NCI-H2107 treated with DMSO at 0.1 percent for 48 hours (cell line): ENCODE results near the gene HS3ST3B1.

Experiments used
- DNase-seq: peaks from one replicate; lab custom pipeline; 2025; ENCODE audit not compliant: unreplicated experiment; lab: John Stamatoyannopoulos, UW

HS3ST3B1 gene

DNA sequence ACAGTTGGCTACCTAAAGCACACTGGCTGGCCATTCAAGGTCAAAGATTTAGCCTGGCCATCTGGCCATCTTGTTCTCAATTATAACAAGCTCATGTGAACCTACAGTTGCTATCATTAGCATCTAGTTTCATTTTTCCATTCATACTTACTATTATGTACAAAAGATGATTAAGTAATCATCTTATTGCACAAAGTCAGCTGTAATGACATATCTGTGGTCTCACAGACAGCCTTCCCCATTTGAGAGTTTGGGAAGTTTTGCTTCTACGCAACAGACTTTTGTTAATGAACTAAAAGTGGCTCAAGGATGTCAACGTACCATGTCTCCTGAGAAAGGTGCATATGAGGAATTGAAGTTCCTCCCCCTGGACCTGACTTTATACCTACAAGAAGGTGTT is 51.3 kb downstream of the HS3ST3B1 start:
- no peak for DNase-seq

- no peak for DNase-seq
Measured at GRCh38 chr17:14353861-14354474, 53.1 kb downstream of the HS3ST3B1 start.

DNA sequence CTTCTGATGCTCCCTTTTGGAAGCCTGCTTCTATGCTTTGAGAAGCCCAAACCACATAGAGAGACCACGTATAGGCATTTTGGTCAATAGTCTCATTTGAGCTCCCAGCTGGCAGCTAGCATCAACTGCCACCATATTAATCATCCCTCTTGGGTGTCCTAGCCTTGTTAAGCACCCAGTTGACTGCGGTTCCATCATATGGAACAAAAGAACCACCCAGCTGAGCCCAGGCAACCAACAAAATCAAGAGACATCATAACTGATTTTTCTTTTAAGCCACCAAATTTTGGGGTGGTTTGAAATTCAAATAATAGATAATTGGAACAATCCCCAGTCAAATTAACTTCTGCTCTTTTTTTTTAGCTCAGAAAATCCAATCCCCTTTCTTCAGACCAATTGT is 53.9 kb downstream of the HS3ST3B1 start:
- DNase-seq, result no peak

GRCh38 chr17:14355556-14355955 is 54.7 kb downstream of the HS3ST3B1 start:
- no peak for DNase-seq

GRCh38 chr17:14359163-14360020 is 58.5 kb downstream of the HS3ST3B1 start:
- DNase-seq, result no peak

DNA sequence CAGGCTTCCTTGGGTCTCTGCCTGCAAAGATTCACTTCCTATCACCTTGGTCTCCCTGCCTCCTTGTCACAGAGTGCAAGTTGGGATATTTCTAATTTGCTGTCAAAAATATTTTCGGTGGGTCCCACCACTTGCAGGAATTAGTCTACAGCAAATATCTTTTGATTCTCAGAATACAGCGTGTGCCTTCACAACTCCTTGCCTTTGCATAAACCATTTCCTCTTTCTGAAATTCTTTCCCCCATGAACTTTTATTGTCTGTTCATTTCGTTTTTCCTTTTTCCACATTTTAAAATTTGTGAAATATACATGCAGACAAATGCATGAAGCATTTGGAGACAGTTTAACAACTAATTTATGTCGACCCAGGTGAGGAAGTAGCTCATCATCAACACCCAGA is 60.0 kb downstream of the HS3ST3B1 start:
- no peak for DNase-seq

DNA sequence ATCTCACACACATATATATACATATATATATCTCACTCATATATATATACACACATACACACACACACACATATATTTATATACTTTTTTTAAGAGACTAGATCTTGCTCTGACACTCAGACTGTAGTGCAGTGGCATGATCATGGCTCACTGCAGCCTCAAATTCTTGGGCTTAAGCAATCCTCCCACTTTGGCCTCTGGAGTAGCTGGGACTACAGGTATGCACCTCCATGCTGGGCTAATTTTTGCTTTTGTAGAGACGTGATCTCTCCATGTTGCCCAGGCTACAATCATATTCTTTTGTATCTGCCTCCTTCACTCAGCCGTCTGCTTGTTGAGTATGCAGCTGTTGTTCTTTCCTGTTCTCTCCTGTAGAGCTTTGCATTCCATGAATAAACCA is 60.6 kb downstream of the HS3ST3B1 start:
- no peak for DNase-seq

GRCh38 chr17:14361945-14362508 is 61.1 kb downstream of the HS3ST3B1 start:
- no peak for DNase-seq

DNA sequence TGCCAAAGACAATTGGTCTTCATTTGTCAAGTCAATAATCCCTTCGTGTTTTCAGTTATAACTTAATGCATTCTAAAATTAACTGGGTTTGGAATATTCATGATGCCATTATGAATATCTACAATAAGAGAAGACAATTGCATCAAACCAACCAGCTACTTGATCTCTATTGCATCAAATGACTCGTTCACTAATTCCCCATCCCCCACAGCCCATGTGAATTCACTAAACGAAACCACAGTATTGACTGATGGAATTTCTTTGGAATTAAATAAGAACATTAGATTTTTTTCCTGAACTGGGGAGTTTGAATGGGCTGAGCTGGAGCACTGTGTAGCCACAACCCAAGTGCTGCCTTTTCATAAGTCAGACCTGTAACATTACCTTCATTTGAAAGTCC is 65.3 kb downstream of the HS3ST3B1 start:
- DNase-seq, result no peak

GRCh38 chr17:14372461-14372860 is 71.6 kb downstream of the HS3ST3B1 start:
- DNase-seq, result no peak

- DNase-seq, result no peak
Measured at GRCh38 chr17:14372905-14373613, 72.2 kb downstream of the HS3ST3B1 start.

GRCh38 chr17:14373614-14374259 is 72.9 kb downstream of the HS3ST3B1 start:
- no peak for DNase-seq

DNA sequence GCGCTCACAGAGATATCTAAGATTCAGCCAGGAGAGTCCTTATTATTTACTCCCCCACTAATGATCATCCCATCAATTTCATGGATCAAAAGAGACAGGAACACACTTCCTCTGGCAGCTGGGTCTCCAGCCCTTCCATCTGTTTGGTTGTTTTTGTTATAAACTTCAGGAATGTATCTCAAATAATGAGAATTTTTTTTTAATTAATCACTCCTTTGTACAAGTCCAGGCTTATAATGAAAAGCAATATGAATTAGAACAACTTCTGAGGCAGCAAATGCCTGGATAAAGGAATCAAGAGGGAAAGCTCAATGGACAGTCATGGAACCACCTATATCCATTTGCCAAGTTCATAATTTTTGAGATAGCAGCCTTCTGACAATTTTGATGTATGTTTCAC is 73.4 kb downstream of the HS3ST3B1 start:
- no peak for DNase-seq

DNA sequence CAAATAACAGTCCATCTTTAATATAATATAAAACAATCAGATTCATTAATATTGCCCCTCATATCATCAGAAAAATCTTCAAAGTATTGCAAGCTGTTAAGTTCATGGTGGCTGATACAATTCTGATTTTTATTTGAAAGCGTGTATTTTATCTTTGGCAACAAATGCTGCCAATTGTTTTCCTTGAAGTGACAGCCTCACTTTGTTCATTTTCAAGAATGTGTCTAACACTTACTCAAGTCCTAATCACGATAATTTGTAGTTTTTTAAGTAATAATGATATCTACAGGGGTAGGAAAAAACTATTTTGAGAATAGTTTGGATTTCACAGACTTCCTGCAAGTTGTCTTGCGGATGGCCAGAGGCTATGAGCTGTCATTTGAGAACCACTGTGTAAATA is 75.8 kb downstream of the HS3ST3B1 start:
- DNase-seq, result no peak

GRCh38 chr17:14381606-14382005 is 80.7 kb downstream of the HS3ST3B1 start:
- DNase-seq, result no peak

- DNase-seq, result no peak
Measured at GRCh38 chr17:14387036-14387435, 86.2 kb downstream of the HS3ST3B1 start.

DNA sequence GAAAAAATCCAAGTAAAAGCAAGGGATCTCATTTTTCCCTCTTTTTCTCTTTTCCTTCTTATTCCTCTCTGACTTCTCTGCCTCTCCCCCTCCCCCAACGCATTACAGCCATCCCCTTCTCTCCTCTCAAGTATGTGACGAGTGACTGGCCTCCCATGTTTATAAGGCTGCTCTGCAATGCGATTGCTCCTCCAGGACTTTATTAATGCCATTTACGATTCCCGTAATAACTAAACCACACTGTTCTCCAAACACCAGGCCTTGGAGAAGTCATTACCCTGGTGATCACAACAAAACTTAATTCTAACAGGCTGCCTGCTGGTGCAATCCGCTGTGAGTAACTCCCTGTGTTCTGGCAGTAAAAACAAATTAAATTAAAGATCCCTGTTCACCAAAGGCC is 88.8 kb downstream of the HS3ST3B1 start:
- DNase-seq, result no peak

GRCh38 chr17:14393723-14394122 is 92.8 kb downstream of the HS3ST3B1 start:
- no peak for DNase-seq

DNA sequence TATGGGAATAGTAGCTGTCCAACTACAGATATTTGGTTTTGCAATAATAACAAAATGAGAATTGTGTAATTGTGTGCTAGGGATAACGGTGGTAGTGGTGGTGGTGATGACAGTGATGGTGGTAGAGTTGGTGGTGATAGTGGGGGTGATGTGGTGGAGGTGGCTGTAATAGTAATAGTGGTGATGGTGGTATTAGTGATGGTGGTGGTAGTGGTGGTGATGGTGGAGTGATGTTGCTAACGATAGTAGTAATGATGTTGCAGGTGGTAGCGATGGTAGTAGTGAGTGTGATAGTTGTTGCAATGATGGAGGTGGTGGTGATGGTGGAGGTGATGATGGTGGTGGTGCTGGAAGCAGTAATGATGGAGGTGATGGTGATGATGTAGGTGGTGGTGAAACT is 94.4 kb downstream of the HS3ST3B1 start:
- DNase-seq, result no peak

GRCh38 chr17:14396547-14396946 is 95.7 kb downstream of the HS3ST3B1 start:
- no peak for DNase-seq

DNA sequence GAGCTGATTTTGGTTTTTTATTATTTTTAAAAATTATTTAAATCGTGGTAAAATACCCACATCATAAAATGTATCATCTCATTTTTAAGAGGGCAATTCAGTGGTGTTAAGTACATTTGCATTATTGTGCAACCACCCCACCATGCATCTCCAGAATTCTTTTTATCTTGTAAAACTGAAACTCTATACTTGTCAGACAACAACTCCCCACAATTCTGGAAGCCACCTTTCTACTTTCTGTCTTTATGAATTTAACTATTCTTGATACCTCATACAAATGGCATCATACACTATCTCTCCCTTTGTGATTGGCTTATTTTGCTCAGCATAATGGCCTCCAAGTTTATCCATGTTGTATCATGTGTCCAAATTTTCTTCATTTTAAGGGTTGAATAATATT is 97.9 kb downstream of the HS3ST3B1 start:
- DNase-seq, result no peak
